CD4-positive, alpha-beta T cell treated with Interleukin-6 for 4 hours (primary cell): ENCODE data around the gene SLC12A3.

Source experiments
- DNase-seq: peaks from one replicate; pipeline ENCODE4 v3.0.0-alpha.2; 2020; ENCODE audit warnings: mixed read lengths

The SLC12A3 gene, protein sequence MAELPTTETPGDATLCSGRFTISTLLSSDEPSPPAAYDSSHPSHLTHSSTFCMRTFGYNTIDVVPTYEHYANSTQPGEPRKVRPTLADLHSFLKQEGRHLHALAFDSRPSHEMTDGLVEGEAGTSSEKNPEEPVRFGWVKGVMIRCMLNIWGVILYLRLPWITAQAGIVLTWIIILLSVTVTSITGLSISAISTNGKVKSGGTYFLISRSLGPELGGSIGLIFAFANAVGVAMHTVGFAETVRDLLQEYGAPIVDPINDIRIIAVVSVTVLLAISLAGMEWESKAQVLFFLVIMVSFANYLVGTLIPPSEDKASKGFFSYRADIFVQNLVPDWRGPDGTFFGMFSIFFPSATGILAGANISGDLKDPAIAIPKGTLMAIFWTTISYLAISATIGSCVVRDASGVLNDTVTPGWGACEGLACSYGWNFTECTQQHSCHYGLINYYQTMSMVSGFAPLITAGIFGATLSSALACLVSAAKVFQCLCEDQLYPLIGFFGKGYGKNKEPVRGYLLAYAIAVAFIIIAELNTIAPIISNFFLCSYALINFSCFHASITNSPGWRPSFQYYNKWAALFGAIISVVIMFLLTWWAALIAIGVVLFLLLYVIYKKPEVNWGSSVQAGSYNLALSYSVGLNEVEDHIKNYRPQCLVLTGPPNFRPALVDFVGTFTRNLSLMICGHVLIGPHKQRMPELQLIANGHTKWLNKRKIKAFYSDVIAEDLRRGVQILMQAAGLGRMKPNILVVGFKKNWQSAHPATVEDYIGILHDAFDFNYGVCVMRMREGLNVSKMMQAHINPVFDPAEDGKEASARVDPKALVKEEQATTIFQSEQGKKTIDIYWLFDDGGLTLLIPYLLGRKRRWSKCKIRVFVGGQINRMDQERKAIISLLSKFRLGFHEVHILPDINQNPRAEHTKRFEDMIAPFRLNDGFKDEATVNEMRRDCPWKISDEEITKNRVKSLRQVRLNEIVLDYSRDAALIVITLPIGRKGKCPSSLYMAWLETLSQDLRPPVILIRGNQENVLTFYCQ

DNA sequence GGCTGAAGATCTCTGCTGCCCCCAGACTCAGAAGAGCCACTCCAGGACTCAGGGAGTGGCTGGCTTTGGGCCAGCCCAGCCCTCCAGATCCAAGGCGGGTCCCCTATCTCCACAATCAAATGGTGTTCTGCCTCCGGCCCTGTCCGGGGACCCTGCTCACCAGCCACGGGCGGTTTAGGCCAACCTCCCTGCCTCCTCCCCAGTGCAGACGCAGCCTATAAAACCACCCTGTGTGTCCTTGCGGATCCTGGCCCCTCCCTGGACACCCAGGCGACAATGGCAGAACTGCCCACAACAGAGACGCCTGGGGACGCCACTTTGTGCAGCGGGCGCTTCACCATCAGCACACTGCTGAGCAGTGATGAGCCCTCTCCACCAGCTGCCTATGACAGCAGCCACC, at the start of gene SLC12A3:
SLC12A3 (plus strand) TSS at position 248 of the 400 bp plus-strand sequence; CDS start at position 277, 29 bp downstream.
- DNase-seq = no peak

DNA sequence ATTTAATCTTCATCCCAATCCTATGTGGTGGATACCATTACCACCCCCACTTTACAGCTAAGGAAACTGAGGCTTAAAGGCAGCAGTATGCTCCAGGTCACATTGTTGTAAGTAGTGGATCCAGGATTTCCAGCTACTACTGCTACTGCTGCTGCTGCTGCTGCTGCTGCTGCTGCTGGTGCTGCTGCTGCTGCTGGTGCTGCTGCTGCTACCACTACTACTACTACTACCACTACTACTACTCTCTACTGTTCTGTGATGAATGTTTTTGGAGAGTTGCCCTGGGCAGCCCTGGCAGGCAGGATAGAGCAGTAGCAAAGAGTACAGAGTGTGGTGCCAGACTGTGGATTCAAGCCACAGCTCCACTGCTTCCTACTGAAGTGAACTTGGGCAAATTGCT, 49.3 kb upstream of the SLC12A3 start:
- DNase-seq = no peak

DNA sequence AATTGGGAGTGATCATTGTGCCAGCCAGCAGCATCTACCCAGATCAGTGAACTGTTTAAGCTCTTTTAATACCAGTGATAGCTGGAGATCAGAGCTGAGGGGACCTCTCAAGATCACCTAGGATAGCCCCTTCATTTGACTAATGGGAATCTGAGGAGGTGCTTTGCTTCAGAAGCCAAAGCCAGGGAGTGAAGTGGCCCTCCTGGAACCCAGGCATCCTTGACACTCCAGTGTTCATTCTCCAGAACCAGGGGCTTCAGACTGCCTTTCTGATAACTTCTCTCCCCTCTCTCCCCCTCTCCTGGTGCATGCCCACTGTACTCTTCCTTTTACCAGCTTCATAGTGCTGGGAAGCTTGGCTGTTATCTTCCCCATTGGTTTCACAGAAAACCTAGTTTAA, 48.0 kb upstream of the SLC12A3 start:
- DNase-seq = no peak

DNA sequence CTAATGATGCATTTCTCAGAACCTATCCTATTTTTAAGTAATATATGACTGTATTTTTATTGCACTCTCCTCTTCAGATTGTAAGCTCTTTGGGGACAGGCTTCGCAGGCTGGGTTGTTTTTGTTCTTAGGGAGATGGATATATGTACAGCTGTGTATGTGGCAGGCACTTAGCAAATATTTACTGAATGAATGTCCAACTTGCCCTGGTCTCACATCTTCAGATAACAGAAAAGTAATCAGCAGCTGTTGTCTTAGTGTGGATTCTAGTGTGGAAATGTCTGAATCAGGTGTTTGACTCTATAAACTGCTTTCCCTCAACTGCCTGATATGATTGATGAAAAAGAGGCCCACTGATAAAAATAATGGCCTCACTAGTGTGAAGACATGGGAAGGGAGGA, 47.1 kb upstream of the SLC12A3 start:
- DNase-seq = no peak

DNA sequence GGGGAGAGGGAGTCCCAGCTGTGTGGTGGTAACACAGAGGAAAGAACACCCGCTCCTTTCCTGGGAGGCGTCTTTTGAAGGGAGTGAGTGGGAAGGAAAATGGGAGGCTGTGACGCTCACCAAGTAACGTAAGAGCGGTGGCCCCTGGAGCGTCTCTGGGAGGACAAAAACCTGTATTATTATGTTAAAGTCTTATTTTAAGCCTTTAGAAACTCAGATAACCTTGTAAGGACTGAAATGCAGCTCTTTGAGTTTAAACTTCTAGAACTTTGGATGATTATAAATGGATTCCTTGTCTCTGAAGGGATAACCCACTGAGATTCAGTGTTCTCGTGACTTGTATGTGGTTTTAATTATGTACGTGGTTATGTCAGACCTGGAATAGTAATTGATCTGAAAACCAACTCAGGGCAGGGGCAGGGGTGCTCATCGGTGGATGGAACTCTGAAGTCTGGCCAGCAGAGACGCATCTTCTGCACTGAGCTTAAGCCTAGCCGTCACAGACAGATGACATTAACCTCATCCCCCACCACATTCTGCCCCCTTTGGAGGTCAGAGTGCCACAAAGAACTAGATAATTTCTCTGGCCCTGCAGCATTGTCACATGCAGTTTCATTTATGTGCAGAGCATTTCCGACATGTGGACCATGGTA, 41.8 kb upstream of the SLC12A3 start:
- DNase-seq = no peak

DNA sequence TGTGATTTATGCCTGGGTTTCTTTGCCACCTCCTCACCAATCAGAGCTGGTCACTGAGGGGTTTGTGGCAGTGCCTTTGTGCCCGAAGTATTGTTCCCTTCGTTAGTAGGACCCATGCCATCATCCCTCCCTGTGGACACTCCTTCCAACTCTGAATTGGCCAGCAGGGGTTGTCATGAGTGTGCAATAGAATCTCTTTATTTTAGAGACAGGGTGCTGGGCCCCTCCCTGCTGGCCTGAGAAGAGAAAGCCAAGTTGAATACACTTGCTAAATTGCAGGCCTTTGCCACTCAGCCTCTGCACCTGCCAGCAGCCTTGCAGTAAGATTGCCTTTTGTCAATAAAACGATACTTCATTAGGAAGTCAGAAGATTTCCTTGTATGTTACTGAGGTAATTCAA, 40.7 kb upstream of the SLC12A3 start:
- DNase-seq = no peak

DNA sequence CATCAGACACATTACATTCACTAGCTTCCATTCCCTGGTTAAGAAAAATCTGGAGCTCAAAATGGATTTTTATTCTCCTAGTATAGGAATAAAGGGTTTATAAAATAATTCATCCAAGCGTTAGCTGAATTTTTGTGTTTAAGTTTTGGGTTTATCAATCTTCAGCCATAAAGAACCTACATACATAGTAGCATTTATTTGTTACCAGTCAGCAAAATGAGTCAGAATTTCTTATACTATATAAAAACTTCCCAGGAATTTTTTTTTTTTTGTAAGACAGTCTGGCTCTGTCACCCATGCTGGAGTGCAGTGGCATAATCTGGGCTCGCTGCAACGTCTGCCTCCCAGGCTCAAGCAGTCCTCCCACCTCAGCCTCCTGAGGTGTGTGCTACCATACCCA, 40.2 kb upstream of the SLC12A3 start:
- no peak for DNase-seq

DNA sequence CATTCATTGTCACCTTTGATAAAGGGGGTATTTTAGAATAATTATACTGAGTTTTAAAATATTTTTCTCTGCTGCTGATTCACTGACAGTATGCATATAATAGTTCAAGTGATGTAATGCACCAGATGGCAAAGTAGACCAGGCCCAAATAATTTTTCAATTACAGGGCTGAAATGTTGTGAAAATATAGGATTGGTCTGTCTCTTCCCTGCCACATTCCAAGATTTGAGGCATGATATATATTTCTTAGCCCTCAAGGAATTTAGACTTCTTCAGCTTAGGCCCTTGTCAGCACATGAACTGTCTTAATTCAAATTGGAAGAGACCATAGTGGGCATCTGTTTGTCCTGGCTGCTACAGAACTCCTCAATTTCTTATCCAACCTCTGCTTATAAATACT, 39.2 kb upstream of the SLC12A3 start:
- no peak for DNase-seq

DNA sequence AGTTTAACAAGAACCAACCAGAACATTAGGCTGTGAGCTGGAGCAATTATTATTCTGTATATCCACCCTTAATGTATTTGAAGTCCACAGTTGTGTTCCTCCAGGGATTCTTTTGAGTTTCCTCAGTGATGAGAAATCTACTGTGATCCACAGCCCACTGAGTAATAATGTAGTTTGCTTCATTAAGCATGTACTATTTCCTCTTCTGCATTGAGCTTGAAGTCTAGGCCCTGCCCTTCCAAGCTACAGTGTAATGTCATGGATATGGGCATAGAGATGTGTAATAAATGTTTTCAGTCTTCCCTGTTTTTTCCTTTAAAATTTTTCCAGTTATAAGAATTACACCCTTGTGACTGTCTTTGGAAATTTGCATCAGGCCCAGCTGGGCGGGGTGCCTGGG, 36.4 kb upstream of the SLC12A3 start:
- DNase-seq = no peak

DNA sequence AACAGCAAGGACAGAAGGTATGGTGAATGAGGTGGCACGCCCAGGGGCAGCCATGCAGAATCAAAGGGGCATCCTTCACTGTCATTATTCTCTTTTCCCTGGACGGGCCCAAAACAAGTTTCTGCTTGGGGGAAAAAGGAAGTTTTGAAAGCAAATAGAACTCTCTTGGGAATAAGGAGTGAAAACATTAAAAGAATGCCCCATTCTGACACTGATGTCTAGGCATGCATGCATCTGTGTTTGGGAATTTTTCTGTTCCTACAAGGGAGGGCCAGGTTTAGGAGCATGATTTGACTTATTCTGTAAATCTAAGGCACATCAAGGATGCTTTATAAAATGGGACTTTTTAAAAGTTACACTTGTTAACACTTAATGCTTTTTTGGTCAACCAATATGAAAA, 34.3 kb upstream of the SLC12A3 start:
- no peak for DNase-seq

DNA sequence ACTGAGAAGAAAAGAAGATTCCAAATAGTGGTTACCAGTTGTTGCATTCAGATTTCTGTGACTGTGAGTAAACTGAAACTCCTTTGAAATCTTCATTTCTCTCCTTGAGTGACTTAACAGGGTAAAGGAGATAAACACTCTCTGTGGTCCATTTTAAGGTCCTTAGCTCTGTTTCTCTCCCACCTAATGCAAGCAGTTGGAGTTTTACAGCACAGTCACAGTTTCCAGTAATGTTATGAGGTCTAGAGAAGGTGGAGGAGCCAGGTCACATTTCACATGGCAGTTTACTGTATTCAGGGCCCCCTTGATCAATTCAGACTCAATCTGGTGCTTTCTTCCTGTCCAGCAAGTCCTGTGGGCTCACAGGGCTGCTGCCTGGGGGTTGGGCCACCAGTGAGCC, 32.2 kb upstream of the SLC12A3 start:
- DNase-seq = no peak

DNA sequence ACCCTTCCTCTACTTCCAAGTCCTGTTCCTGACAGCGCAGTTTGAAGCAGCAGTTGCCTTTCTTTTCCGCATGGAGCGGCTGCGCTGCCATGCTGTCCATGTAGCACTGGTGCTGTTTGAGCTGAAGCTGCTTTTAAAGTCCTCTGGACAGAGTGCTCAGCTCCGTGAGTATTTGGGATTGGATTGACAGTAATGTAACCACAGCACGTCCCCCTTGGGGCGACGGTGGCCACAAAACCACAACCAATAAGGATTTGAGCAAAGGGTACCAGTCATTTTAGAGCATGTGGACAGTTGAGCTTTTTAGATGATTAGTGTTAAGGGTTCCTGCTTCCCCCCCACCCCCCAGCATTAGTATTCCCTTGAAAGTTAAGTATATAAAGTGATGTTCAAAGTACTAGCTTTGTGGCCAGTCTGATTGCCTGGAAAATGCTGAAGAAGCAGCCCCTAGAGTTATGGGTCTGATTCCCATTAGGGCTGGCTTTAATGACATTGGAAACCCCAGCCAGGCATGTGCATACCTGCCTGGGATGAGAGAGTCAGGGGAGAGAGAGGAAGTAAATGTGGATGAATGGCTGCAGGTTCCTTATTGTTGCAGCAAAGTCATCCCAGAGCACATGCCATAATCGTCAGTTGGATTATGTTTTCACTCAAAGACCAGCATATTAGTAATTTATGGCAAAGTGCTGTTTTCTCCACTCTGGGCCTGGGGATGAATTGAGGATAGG, 31.6 kb upstream of the SLC12A3 start:
- DNase-seq = no peak

DNA sequence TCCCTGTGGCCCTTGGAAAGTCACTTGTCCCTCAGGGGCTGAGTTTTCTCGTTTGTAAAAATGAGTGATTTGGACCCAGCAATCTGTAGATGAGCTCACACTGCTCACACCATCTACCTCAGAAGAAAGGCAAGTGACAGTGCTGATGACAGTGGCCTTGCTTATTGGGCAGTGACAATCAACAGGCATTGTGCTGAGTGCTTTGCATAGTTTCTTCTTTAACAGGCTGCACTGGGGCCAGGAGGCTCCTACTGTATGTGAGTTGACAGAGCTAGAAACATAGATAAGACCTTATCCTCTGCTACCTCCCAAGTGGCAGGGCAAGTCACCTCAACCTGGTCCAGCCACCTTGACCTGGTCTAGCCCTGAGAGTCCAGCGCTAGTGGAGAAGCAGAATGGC, 29.7 kb upstream of the SLC12A3 start:
- DNase-seq = no peak

DNA sequence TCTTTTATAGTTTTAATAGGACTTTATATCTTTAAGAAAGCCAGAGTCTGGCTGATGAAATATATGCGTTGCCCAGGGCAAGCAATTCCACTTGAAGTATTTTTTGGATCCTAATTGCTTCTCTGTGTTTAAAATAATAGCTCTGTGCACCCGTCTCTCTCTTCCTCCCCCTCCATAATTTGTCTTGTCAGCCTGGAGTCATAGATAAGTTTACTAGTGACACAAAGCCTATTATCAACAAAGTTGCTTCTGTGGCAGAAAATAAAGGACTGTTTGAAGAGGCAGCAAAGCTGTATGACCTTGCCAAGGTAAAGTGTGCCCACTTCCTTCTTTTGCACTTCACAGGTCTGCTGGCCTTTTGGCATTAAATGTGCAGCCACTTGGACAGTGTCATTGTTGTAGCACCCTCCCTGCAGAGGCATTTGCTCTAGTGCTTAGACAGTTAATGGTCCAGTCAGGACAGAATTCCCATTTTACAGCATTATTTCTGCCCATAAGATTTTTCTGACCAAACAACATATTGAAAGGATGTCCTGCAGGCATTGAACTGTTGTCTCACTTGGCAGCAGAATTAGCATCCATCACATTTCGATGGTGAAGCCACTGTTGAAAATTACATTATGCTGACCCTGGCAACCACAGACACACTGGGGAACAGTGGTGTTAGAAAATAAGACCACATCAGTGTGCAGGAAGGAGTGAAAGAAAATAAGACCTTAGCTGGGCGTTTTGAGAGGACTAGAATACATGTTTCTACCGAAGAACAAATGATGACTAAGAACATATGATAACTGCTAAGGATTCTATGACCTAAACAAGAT, 28.4 kb upstream of the SLC12A3 start:
- DNase-seq = no peak

DNA sequence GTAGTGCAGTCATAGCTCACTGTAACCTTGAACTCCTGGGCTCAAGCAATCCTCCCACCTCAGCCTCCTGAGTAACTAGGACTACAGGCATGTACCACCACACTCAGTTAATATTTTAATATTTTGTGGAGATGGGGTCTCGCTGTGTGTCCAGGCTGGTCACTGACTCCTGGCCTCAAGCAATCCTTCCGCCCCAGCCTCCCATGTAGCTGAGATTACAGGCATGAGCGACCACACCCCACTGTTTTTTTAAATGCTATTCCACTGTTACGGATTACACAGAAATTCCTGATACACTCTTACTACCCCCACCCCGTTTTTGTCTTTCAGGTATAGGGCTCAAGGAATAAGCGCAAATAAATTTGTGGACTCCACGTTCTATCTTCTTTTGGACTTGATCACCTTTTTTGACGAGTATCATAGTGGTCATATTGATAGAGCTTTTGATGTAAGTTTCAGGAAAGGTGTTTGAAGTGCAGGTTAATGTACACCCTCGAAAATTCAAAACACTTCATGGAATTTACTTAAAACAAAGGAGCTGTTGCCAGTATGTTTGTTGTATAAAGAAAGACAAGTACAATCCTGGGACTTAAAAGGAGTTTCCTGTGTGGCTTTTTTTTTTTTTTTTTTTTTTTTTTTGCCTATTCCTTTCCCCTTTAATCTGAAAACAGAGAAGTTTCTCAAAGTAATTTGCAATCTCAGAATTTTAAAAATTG, 26.2 kb upstream of the SLC12A3 start:
- DNase-seq = no peak

DNA sequence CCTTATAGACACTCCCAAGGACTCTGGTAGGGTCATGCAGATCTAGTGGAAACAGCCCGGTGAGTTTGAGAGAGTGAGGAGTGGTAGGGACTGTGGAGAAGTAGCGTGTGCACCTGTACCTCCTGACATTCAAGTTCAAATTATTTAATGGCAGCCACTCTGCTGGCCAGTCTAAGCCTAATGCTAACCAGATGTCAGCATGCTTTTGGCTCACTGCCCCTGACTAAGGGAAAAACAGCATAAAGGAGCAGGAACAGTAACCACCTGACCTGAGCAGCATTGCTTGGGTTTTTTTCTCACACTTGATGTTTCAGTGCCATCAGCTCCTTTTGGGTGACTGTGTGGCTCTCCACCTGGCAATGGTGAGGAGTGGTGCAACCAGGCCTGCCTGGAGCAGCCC, 23.8 kb upstream of the SLC12A3 start:
- no peak for DNase-seq

DNA sequence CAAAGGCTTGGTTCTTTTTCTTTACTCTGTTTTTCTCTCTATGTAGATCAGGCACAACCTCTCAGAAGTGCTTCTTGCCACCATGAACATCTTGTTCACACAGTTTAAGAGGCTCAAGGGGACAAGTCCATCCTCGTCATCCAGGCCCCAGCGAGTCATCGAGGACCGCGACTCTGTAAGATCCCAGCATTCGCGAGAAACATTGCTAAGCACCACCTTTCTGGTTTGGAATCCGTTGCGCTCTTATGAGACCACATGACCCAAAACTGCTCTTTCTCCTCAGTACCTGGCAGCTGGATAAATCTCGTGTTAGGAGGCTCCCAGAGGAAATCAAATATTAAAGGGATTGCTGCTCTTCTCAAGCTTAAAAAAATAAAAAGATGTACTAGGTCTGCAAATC, 23.3 kb upstream of the SLC12A3 start:
- DNase-seq = no peak

DNA sequence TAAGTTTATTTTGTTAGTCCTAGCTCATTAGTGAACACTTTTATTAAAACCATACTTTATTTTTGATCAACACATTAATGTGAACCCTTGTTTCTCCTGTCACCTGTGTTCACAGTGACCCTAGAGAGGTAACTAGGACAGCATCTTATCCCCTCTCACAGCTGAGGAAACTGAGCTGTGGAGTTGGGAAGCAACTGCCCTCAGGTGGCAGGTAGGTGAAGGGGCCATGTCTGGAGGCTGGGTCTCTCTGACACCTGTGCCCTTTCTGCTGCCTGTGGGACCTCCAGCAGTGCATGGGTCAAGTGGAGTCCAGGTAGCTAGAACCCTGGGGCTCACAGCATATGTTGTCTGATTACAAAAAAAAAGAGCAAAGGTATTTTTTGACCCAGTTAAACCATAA, 22.9 kb upstream of the SLC12A3 start:
- no peak for DNase-seq

DNA sequence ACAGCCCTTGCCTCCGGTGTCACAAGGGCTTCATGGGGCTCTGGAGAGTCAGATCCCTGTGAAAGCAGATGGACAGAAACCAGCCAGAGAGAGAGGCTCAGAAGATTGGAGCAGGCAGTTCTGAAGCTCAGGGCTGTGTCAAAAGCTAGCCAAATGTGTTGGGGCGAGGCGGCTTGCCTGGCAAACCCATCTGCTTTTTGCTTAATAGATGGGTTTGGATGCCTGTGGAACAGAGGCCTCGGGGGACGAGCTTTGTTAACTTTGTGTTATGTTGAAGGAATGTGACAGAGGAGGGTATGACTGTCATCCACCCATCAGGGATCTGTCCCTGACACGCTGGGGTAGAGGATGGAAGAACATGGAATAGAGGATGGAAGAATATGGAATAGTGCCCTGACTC, 21.0 kb upstream of the SLC12A3 start:
- DNase-seq = no peak

DNA sequence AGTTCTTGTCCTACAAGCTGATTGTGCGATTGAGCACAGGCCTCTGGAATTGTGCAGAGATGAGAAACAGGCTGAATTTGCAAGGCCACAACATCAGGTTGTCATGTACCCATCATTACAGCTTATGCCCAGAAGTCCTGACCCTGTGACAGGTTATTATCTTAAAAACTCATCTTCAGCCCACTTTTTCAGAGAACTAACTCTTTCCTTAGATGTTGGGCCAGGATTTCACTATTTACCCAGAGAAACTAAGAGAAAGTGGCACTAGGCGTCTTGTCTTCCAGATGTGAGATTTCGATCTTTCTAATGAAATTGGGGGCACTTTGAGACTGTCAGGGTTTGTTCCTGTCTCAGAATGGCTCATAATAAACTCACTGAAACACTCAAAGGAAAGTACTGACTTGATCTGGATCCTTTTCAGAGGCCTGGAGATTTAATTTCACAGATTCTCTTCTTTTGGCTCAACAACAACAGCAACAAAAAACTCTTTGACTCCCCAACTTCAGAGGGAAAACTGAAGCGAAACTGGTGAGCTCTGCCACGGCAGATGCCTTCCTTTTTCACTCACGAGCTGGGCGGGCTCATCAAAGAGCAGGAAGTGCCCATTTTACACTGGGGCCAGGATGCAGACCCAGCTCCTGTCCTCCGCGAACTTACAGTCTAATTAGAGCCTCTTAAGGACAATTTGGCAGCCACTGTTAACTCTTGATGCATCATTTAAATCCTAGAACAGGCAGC, 17.7 kb upstream of the SLC12A3 start:
- peak; percentile 30 for DNase-seq
